Sciatic nerve (tissue), 1 donor: Measurements from ENCODE around the gene MT1F. TPM values are rescaled to one million over a fixed set of nuclear protein-coding genes. Genes with fewer than 3 reads are reported as not detected.

Experiments
- total RNA-seq: library from RNA; stranded (reverse); fragmentation: NEBNext Ultra II Directional; extraction: Animal tissue kit (Norgen Biotek cat#: 25700); gene quantifications from one replicate; pipeline ENCODE4 v1.2.1, GENCODE V29; 2021
- donor health status: DM: no; HTN: no; CAD: no.

Gene MT1F
- total RNA-seq, 1 donor from 2014 or later: 6.2 TPM

Other genes with a start within 250 kb of the MT1F start
- 152 TPM for gene AMFR, start 232.4 kb upstream of the MT1F start, total RNA-seq
- gene NUDT21, start 206.6 kb upstream of the MT1F start, total RNA-seq: 91.3 TPM
- gene OGFOD1, start 206.4 kb upstream of the MT1F start, total RNA-seq: 35.9 TPM
- 110 TPM for gene BBS2, start 137.9 kb upstream of the MT1F start, total RNA-seq
- not detected for gene MT4, start 92.9 kb upstream of the MT1F start, total RNA-seq
- gene MT3, start 68.4 kb upstream of the MT1F start, total RNA-seq: 94.5 TPM
- 163 TPM for gene MT2A, start 49.4 kb upstream of the MT1F start, total RNA-seq
- 44.7 TPM for gene MT1E, start 32.2 kb upstream of the MT1F start, total RNA-seq
- gene MT1M, start 25.3 kb upstream of the MT1F start, total RNA-seq: 6.7 TPM
- gene MT1A, start 19.3 kb upstream of the MT1F start, total RNA-seq: 1.8 TPM
- not detected for gene MT1B, start 6.1 kb upstream of the MT1F start, total RNA-seq
- gene MT1G, start 10.1 kb downstream of the MT1F start, total RNA-seq: 2.5 TPM
- gene MT1H, start 11.9 kb downstream of the MT1F start, total RNA-seq: not detected
- 21.9 TPM for gene MT1X, start 24.5 kb downstream of the MT1F start, total RNA-seq
- 74.0 TPM for gene NUP93, start 72.2 kb downstream of the MT1F start, total RNA-seq
- gene SLC12A3, start 207.2 kb downstream of the MT1F start, total RNA-seq: not detected